Measurements from ENCODE around the gene MERTK. TPM values are rescaled to one million over a fixed set of nuclear protein-coding genes. Genes with fewer than 3 reads are reported as not detected.

Gene MERTK
- total and polyA plus RNA-seq, 2 of the 8 experiments (the other 6 are each of a cell fraction or from before 2014, with no cell fraction given): 6.5 to 7.0 TPM

GRCh38 chr2:111978452-111979170 lies 80.2 kb downstream of the MERTK start:
- ChIA-PET CTCF (ENCODE audit: partially characterized antibody) (interaction anchor here (0.5 to 1.0 kb wide), 3 partner anchors 7 to 118 kb away, joined by 3 to 6 read pairs (median 3); no protein-coding TSS in a partner anchor), POLR2A (ENCODE audit: partially characterized antibody) (no interaction called here)
- no peak overlapping the region for H4K8ac ChIP-seq (ENCODE audit: extremely low read depth, insufficient read depth, low read length)
- H3K4ac ChIP-seq (replicated peaks; ENCODE audit: insufficient read length, low read depth, low read length): no peak overlapping the region
- H3K23ac ChIP-seq (ENCODE audit: insufficient read length): no peak overlapping the region
- no peak overlapping the region for H3K56ac ChIP-seq (replicated peaks; ENCODE audit: insufficient read length, low read depth, low read length)
- H4K91ac ChIP-seq (replicated peaks; ENCODE audit: insufficient read length, low read length): no peak overlapping the region
- no peak overlapping the region for H3K18ac ChIP-seq (ENCODE audit: extremely low read depth, low read length)
- no peak overlapping the region for H2BK5ac ChIP-seq (ENCODE audit: low read depth, low read length)
- no peaks in the 10 kb centered on the region for H3K9me3 ChIP-seq (ENCODE audit: insufficient read depth in 2 of 2, low read depth in 1 of 2, low read length in 1 of 2)
- H4K5ac ChIP-seq (ENCODE audit: insufficient read length, low read depth, low read length): no peak overlapping the region
- H3K4me2 ChIP-seq (ENCODE audit: insufficient read depth in 1 of 2, low read depth in 2 of 2, low read length in 2 of 2): no peak overlapping the region
- no peak overlapping the region for H2BK12ac ChIP-seq (ENCODE audit: low read depth, low read length)
- no peak overlapping the region for H3K4me3 ChIP-seq (ENCODE audit: extremely low read depth in 1 of 4, insufficient read depth in 2 of 4, low read depth in 3 of 4, low read length in 4 of 4)
- peaks cover 0 to 3% (median 0%) of the 10 kb centered on the region in 4 experiments; a peak in 1 of 8 replicates for H3K36me3 ChIP-seq (ENCODE audit: control insufficient read depth in 2 of 4, insufficient read depth in 4 of 4, low read length in 3 of 4)
- H3K27ac ChIP-seq (ENCODE audit: low read depth, low read length): no peak overlapping the region
- no peak overlapping the region for H3K9ac ChIP-seq (replicated peaks in 1 of 4; ENCODE audit: extremely low read depth in 1 of 4, low read depth in 3 of 4, low read length in 3 of 4)
- no peak overlapping the region for H3K14ac ChIP-seq (ENCODE audit: insufficient read length)
- DNase-seq (ENCODE audit: low read depth in 1 of 2, low spot score in 2 of 2): no peak
- H2AK5ac ChIP-seq (ENCODE audit: low read depth, low read length): no peak overlapping the region
- no peaks in the 10 kb centered on the region for H3K4me1 ChIP-seq (replicated peaks in 1 of 4; ENCODE audit: control insufficient read depth in 3 of 4, insufficient read depth in 4 of 4, low read length in 3 of 4)
- no peaks in the 10 kb centered on the region for H3K27me3 ChIP-seq (replicated peaks in 1 of 4; ENCODE audit: control insufficient read depth in 3 of 4, extremely low read depth in 1 of 4, insufficient read depth in 3 of 4, low read length in 3 of 4)
- H3K79me1 ChIP-seq (ENCODE audit: low read depth, low read length): no peaks in the 10 kb centered on the region
- no peak overlapping the region for H2BK15ac ChIP-seq (ENCODE audit: low read length)
- H2AFZ ChIP-seq (ENCODE audit: low read length): no peak overlapping the region
- H4K20me1 ChIP-seq (replicated peaks in 1 of 2; ENCODE audit: control insufficient read depth in 1 of 2, insufficient read depth in 2 of 2, low read length in 2 of 2): no peaks in the 10 kb centered on the region
- H3K79me2 ChIP-seq (ENCODE audit: control insufficient read depth in 1 of 2, insufficient read depth in 2 of 2, low read length in 2 of 2): no peaks in the 10 kb centered on the region
- WGBS, 2 experiments (ENCODE audit: extremely low coverage in 1 of 2, insufficient coverage in 1 of 2, insufficient read length in 1 of 2, insufficient replicate concordance in 2 of 2, low coverage in 1 of 2, low lambda C conversion rate in 2 of 2, missing lambda C conversion rate in 1 of 2): 92% methylated on average over 7 of the region's 7 CpGs; no CpG with 5 or more reads in 1 of the 2 experiments
- H3K23me2 ChIP-seq (ENCODE audit: low read depth, low read length): no peaks in the 10 kb centered on the region
- FAIRE-seq: no peak
- no peak overlapping the region for H2BK120ac ChIP-seq (replicated peaks; ENCODE audit: low read depth, low read length)
- no peak overlapping the region for H2BK20ac ChIP-seq (ENCODE audit: low read length)
- TF ChIP-seq CHD2 (IDR thresholded peaks at IDR 0.05; ENCODE audit: low read length) (no peak), SRF (IDR thresholded peaks at IDR 0.05; ENCODE audit: low read depth, low read length) (no peak), EP300 (IDR thresholded peaks at IDR 0.05; ENCODE audit: borderline replicate concordance in 1 of 2, low read depth in 2 of 2, low read length in 2 of 2) (no peak), POLR2AphosphoS5 (IDR thresholded peaks at IDR 0.05; ENCODE audit: low read depth, low read length) (no peak), EZH2 (IDR thresholded peaks at IDR 0.05; ENCODE audit: low read depth, low read length, severe bottlenecking) (no peak), CTBP2 (IDR thresholded peaks at IDR 0.05; ENCODE audit: borderline replicate concordance, insufficient read depth, insufficient read length, low read length) (no peak), TAF7 (optimal IDR thresholded peaks at IDR 0.05; ENCODE audit: borderline replicate concordance, low read depth, low read length) (no peak), SAP30 (IDR thresholded peaks at IDR 0.05; ENCODE audit: insufficient read depth, insufficient replicate concordance, low read length) (no peak), SP4 (IDR thresholded peaks at IDR 0.05; ENCODE audit: low read length) (no peak), JUND (IDR thresholded peaks at IDR 0.05; ENCODE audit: low read length) (no peak), HDAC6 (IDR thresholded peaks at IDR 0.05; ENCODE audit: low read depth, low read length) (no peak), RXRA (IDR thresholded peaks at IDR 0.05; ENCODE audit: insufficient read depth, low read depth, low read length) (no peak)

Measured in H1 (cell line).